ENCODE measurements around the gene ZNF433. TPM values are rescaled to one million over a fixed set of nuclear protein-coding genes. Genes with fewer than 3 reads are reported as not detected.
"Not testable (repeated sequence)": the region's sequence is repeated elsewhere in the genome, so short reads cannot be mapped to it uniquely, and the experiment has no call there.

ZNF433 gene
- total and polyA plus RNA-seq, 2 experiments from 2014 or later: 8.2 to 9.5 TPM

DNA sequence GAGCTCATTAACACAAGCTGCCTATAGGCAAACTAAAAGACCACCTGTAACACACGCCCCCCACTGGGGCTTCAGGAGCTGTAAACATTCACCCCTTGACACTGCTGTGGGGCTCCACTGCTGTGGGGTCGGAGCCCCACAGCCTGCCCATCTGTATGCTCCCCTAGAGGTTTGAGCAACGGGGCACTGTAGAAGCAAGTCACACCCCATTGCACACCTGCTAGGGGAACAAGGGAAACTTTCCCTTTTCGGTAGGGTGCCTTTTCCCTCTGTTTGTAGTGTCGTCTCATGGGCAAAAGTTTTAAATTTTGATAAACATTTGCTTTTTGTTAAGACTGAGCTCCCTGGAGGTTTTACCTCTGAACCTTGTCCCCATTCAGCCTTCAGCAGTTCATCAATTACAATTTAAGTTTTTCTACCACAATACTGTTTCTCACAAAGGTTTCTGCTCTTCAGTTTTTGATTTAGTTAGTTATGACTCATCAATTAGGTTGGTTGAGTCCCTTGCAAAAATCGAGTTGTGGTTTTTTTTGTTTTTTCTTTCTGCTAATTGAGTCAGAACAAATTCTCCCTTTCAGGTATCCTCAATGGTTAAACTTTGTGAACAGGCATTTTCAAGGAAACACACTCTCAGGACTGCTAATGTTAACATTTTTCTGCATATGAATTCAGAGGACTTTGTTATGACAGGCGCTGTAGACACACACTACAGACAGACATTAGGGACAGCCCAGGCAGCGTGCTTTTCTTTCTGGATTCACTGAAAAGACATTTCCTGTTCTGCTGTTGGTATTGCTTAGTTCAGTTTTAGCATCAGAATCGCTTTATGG lies 35.1 kb downstream of the ZNF433 start:
- no peaks in the 10 kb centered on the region for H3K9me3 ChIP-seq (ENCODE audit: low read depth)
- TF ChIP-seq, protein P1, sequence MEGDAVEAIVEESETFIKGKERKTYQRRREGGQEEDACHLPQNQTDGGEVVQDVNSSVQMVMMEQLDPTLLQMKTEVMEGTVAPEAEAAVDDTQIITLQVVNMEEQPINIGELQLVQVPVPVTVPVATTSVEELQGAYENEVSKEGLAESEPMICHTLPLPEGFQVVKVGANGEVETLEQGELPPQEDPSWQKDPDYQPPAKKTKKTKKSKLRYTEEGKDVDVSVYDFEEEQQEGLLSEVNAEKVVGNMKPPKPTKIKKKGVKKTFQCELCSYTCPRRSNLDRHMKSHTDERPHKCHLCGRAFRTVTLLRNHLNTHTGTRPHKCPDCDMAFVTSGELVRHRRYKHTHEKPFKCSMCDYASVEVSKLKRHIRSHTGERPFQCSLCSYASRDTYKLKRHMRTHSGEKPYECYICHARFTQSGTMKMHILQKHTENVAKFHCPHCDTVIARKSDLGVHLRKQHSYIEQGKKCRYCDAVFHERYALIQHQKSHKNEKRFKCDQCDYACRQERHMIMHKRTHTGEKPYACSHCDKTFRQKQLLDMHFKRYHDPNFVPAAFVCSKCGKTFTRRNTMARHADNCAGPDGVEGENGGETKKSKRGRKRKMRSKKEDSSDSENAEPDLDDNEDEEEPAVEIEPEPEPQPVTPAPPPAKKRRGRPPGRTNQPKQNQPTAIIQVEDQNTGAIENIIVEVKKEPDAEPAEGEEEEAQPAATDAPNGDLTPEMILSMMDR (IDR thresholded peaks at IDR 0.05; ENCODE audit: low read depth, low read length): no peak
- no peak for DNase-seq (ENCODE audit: low read depth in 1 of 2, low spot score in 1 of 2)
- no peak overlapping the region for H3K27ac ChIP-seq
- H3K36me3 ChIP-seq: no peaks in the 10 kb centered on the region
- H3K4me1 ChIP-seq (ENCODE audit: low read depth): no peaks in the 10 kb centered on the region
- H3K4me3 ChIP-seq: no peak overlapping the region
- no peaks in the 10 kb centered on the region for H3K27me3 ChIP-seq

DNA sequence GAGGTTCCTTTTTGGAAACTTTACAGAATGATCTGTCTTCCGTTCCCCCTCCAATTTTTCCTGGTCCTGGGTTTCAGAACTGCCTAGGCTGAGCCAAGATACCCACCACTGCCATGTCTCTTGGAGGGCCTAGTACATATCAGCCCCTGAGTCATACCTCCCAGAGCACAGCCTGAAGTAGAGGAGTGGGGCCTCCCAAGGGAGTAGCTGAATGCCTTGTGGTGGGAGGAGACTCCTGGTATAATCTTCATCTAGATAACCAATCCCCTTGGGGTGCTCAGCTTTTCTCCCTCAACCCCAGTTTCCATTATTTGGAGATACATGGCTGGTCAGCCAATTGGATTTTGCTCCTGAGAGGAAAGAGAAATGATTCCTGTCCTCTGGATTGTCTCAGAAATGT lies 40.3 kb downstream of the ZNF433 start:
- TF ChIP-seq, protein P1 (IDR thresholded peaks at IDR 0.05; ENCODE audit: low read depth, low read length): no peak

DNA sequence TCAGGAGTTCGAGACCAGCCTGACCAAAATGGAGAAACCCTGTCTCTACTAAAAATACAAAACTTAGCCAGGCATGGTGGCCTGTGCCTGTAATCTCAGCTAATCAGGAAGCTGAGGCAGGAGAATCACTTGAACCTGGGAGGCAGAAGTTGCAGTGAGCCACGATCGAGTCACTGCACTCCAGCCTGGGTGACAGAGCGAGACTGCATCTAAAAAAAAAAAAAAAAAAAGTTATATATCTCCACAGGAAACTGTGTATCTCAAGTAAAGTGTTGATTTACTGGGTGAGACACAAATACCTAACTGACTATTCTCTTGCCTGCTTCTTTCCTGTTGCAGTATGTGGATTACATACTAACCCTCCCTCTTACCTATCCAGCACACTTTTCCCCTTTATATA lies 43.6 kb downstream of the ZNF433 start:
- not testable (repeated sequence) for H3K27me3 ChIP-seq; H3K9me3 ChIP-seq (ENCODE audit: low read depth); H3K4me1 ChIP-seq (ENCODE audit: low read depth); H3K4me3 ChIP-seq; DNase-seq (ENCODE audit: low read depth in 1 of 2, low spot score in 1 of 2); H3K27ac ChIP-seq; H3K36me3 ChIP-seq

More for the DNA sequence above, 40.3 kb downstream of the ZNF433 start:
- H3K4me1 ChIP-seq (ENCODE audit: low read depth): no peaks in the 10 kb centered on the region
- no peaks in the 10 kb centered on the region for H3K9me3 ChIP-seq (ENCODE audit: low read depth)
- H3K27ac ChIP-seq: peak overlapping the region; percentile 6
- H3K27me3 ChIP-seq: no peaks in the 10 kb centered on the region
- no peak overlapping the region for H3K4me3 ChIP-seq
- H3K36me3 ChIP-seq: no peaks in the 10 kb centered on the region
- DNase-seq (ENCODE audit: low read depth in 1 of 2, low spot score in 1 of 2): peak in 1 of 2 donors; percentile 79

DNA sequence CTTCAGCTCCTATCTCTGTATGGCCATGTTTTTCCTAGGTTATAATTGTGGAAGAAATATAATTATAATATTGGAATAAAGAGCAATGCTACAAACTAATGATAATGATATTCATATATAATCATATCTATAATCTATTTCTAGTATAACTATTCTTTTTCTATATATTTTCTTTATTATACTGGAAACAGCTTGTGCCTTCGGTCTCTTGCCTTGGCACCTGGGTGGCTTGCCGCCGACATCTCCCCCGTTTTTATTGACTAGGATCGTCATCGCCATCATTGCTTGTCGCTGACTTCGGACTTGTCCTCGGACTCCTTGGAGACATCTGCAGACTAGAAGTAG lies 46.4 kb downstream of the ZNF433 start:
- H3K4me1 ChIP-seq (ENCODE audit: low read depth): no peaks in the 10 kb centered on the region
- no peaks in the 10 kb centered on the region for H3K9me3 ChIP-seq (ENCODE audit: low read depth)
- no peak overlapping the region for H3K27ac ChIP-seq
- no peaks in the 10 kb centered on the region for H3K36me3 ChIP-seq
- TF ChIP-seq, protein P1 (IDR thresholded peaks at IDR 0.05; ENCODE audit: low read depth, low read length): no peak
- H3K27me3 ChIP-seq: no peaks in the 10 kb centered on the region
- no peak for DNase-seq (ENCODE audit: low read depth in 1 of 2, low spot score in 1 of 2)
- H3K4me3 ChIP-seq: no peak overlapping the region

DNA sequence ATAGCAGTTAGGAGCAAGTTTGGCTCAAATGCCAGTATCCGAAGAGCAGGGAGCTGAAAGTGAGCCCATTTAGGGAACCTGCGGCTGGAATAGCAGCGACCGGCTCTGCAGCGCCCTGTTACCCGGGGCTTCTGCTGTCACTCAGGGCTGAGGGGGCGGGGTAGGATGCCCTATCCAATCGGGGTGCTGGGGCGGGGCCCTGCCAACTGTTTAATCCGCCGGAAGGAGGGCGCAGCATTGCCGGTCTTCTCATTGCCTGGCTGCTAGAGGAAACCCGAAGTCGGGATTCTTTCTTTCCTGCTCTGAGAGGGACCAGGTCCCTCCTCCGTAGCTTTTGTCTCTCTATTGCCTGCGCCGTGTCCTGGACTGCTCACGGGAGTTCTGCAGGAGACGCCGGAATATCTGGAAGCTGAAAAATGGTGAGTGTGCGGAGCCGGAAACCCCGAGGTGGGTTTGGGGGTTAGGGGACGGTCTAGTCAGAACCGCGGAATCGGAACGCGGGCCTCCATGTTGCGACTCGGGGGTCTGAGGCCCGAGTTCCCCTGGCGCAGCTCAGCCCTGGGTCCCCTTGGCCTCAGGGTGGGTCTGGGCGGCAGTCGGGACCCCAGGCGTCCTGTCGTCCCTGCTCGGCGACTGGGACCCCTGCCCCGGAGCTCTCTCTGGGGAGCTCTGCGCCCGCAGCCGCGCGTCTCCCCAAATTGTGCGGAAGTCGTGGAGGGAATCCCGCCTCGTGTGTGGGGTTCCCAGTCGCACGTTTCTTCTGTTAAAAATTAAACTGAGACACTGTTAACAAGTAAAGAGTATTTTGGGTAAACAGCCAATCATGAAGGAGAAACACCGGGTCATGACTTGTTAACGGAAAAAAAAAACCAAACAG lies 47.8 kb downstream of the ZNF433 start:
- Histone ChIP-seq H3K36me3 (no peaks in the 10 kb centered on the region), H3K27ac (peak overlapping the region; percentile 87), H3K4me3 (peak overlapping the region; percentile 63), H3K4me1 (ENCODE audit: low read depth) (no peaks in the 10 kb centered on the region), H3K9me3 (ENCODE audit: low read depth) (no peaks in the 10 kb centered on the region), H3K27me3 (no peaks in the 10 kb centered on the region)
- peak; percentile 96 to 99 for DNase-seq (ENCODE audit: low read depth in 1 of 2, low spot score in 1 of 2)
- TF ChIP-seq, protein P1 (IDR thresholded peaks at IDR 0.05; ENCODE audit: low read depth, low read length): no peak

DNA sequence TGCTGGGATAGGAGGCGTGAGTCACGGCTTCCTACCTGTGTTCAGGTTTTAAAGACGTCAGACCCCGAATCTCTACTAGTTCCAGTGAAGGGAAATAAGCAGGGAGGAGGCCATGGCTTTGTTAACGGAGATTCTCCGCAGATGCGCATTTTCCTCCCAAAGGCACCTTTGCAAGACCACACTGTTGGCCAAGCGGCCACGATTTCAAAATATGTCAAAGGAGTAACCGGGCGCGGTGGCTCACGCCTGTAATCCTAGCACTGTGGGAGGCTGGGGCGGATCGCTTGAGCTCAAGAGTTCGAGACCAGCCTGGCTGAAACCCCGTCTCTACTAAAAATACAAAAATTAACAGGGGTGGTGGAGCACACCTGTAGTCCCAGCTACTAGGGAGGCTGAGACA lies 48.7 kb downstream of the ZNF433 start:
- H3K9me3 ChIP-seq (ENCODE audit: low read depth): no peaks in the 10 kb centered on the region
- no peaks in the 10 kb centered on the region for H3K27me3 ChIP-seq
- H3K36me3 ChIP-seq: no peaks in the 10 kb centered on the region
- DNase-seq (ENCODE audit: low read depth in 1 of 2, low spot score in 1 of 2): no peak
- H3K4me1 ChIP-seq (ENCODE audit: low read depth): no peaks in the 10 kb centered on the region
- TF ChIP-seq, protein P1 (IDR thresholded peaks at IDR 0.05; ENCODE audit: low read depth, low read length): no peak
- no peak overlapping the region for H3K27ac ChIP-seq
- H3K4me3 ChIP-seq: no peak overlapping the region

All from cardiac muscle cell (in vitro differentiated cells and primary cell).